GM12875 (cell line): ENCODE results near the gene SAPCD1.

ENCODE experiments used
- H3K4me3 ChIP-seq: one replicate; pipeline ENCODE4 v1.5.1; 2011; ENCODE audit warnings: low read depth, low read length, control low read depth
- TF ChIP-seq, protein P1 (sequence below): IDR thresholded peaks from 2 replicates; pipeline ENCODE4 v1.5.1; 2011; ENCODE audit warnings: low read depth, mild to moderate bottlenecking, control low read depth, inconsistent platforms, low read length, moderate library complexity, borderline replicate concordance; ENCODE audit not compliant: insufficient read depth

The SAPCD1 gene

DNA sequence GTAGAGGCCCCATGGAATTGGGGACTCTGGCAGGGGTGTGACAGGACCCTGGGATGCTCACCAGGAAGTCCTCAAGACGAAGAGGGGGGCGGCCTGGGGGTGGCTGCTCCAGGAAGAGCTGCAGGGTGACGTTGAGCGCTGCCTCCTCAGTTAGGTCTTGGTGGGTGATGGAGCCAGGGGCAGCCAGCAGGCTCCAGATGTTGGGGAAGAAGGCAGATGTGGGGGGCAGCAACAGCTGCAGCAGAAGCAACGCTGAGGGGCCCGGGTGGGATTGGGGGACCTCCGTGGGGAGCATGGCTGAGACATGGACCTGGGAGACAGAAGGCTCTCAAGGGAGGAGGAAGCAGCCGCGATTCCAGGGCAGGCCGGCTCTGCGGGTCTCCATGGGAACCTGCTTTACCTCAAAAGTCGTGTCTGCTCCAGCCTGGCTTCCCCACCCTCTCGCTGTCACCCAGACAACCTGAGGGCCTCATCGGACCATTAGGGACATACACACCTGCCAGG, 14.1 kb downstream of the SAPCD1 start:
- H3K4me3 ChIP-seq: no peak overlapping the region

DNA sequence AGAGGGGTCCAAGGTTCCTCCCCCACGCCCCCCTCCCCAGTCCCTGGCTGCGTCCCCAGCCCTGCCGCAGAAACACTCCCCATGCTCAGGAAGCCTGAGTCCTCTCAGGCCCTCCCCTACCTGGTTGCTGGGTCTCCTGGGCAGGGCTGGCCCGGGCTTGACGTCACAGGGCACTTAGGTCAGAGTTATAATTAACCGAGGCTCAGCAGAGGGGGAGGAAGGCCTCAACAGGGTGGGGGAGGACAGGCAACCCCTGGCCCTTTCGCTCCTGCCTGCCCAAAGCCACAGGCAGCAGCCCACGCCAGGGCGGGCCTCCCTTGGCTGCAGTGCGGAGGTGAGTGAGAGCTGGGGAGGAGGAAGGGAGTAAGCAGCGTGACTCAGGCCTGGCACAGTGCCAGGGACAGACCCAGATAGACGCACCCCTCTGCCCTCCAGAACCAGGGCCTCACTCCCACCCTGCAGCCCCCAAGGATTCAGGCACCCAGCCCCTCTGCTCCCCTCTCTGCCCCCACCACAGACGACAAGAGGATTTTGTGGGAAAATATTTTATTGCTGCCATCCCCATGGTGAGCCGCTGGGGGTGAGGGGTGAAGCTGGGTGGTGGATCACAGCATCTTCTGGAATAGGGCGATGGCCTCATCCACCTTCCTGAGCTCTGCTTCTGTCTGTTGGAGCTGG, 14.7 kb downstream of the SAPCD1 start, which contains the start of gene VWA7:
Gene VWA7 (minus strand): TSS at position 340 of the 678 bp plus-strand sequence. CDS start 549 bp downstream, outside the sequence.
- no peak within 1 kb of the TSS for H3K4me3 ChIP-seq

More for the DNA sequence above, 14.1 kb downstream of the SAPCD1 start:
- TF ChIP-seq, protein P1, sequence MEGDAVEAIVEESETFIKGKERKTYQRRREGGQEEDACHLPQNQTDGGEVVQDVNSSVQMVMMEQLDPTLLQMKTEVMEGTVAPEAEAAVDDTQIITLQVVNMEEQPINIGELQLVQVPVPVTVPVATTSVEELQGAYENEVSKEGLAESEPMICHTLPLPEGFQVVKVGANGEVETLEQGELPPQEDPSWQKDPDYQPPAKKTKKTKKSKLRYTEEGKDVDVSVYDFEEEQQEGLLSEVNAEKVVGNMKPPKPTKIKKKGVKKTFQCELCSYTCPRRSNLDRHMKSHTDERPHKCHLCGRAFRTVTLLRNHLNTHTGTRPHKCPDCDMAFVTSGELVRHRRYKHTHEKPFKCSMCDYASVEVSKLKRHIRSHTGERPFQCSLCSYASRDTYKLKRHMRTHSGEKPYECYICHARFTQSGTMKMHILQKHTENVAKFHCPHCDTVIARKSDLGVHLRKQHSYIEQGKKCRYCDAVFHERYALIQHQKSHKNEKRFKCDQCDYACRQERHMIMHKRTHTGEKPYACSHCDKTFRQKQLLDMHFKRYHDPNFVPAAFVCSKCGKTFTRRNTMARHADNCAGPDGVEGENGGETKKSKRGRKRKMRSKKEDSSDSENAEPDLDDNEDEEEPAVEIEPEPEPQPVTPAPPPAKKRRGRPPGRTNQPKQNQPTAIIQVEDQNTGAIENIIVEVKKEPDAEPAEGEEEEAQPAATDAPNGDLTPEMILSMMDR: no peak

DNA sequence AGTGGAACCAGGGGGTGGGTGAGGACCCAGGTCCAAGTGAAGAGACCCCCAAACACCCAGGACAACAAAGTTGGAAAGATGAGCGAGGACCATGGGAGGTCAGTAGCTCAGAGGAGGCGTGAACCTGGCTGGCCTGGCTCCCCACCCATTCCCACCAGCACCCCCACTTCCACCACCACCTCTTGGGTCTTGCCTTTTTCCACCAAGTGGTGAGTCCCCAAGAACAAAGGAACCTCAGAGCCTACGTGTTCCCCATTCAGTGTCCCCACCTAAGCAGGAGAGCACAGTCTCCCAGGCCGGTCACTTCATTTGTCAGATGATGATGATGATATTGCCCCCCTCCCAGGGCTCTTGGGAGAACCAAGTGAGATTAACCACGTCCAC, 15.2 kb downstream of the SAPCD1 start:
- H3K4me3 ChIP-seq: no peak overlapping the region
- TF ChIP-seq, protein P1: no peak

More for the DNA sequence above, 14.7 kb downstream of the SAPCD1 start, which contains the start of gene VWA7:
- TF ChIP-seq, protein P1: no peak

DNA sequence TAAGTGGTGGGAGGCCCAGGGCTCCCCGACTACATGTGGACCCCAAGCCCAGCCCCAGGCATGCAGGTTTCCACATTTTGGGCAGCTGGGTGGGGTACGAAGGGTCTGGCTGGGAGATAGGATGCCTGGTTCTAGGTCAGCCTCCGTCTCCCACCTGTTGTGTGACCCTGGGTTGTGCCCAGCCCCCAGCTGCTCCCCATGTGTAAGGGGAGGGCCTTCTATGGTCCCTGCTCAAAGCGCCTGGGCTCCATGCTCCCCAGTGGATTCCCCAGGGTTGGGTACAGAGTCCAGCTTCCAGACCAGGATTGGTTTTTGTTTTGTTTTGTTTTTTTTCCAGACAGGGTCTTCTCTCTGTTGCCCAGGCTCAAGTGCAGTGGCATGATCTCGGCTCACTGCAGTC, 15.7 kb downstream of the SAPCD1 start:
- TF ChIP-seq, protein P1: no peak

DNA sequence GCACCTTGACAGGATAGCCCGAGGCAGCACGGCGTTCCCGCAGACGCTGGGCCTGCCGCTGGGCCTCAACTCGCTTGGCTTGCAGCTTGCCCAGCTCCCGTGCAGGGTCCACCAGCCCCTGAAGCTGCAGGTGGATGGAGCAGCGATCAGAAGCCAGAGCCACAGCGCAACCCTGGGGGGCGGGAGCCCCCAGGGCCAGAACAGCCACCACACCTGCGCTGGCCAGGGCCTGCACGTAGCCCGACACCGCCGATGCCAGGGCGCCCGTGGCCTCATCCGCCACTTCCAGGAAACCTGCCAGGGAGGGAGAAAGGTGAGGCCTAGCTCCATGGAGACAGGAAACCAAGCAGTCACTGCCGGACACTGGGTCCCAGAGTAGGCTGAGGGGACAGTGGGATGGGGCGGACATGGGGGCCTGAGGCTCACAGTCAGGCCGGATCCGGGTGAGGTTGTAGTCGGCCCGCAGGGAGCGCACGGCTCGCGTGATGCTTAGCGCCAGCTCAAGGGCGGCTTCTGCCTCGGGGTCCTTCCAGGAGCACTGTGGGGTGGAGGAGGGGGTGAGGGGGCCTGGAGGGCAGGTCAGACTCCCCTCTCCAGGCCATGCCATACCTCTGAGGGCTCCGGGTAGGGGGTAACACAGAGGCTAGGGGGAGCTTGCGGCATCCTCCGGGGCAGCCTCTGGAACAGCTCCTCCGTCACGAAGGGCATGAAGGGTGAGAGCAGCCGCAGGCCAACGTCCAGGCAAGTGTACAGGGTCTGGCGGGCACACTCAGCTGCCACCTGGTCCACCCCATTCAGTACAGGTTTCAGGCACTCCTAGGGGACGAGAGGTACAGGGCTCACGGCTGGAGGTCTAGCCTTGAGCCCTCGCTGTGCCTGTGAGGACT, 16.8 kb downstream of the SAPCD1 start:
- TF ChIP-seq, protein P1: no peak
- no peak overlapping the region for H3K4me3 ChIP-seq

More for the DNA sequence above, 15.7 kb downstream of the SAPCD1 start:
- no peak overlapping the region for H3K4me3 ChIP-seq

DNA sequence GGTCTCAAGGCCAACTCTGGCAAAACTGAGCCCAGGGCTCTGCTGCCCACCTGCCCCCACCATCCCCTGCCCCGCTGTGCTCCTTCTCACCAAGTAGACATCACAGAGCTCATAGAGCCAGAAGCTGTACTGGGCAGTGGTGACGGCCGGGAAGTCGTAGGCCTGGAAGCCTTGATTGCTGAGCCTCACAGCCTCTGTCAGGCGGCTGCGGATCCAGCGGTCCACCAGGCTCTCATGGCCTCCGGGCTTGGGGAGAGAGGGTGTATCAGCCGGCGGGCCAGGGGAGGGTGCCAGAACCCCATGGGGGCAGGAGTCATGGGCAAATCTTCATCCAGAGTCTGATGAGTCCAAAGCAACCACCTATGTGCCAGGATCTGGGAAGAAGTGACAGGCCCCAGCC, 17.5 kb downstream of the SAPCD1 start:
- TF ChIP-seq, protein P1: no peak
- H3K4me3 ChIP-seq: no peak overlapping the region
